Measurements from ENCODE around the gene MALRD1. TPM values are rescaled to one million over a fixed set of nuclear protein-coding genes. Genes with fewer than 3 reads are reported as not detected.

MALRD1 gene
- total RNA-seq, 1 donor from 2014 or later, result 1.5 TPM

GRCh38 chr10:19117438-19117837 lies 68.8 kb downstream of the MALRD1 start:
- H3K4me1 Mint-ChIP-seq (ENCODE audit: low read depth), result no peaks in the 10 kb centered on the region
- no peak for DNase-seq (ENCODE audit: low spot score, unreplicated experiment)
- H3K36me3 Mint-ChIP-seq (ENCODE audit: insufficient read depth), result no peaks in the 10 kb centered on the region
- no peak overlapping the region for H3K4me3 Mint-ChIP-seq (ENCODE audit: low read depth)
- no peak overlapping the region for H3K27ac Mint-ChIP-seq
- no peaks in the 10 kb centered on the region for H3K9me3 Mint-ChIP-seq (ENCODE audit: low read depth)
- H3K27me3 Mint-ChIP-seq, result no peaks in the 10 kb centered on the region
- TF ChIP-seq, protein P1, sequence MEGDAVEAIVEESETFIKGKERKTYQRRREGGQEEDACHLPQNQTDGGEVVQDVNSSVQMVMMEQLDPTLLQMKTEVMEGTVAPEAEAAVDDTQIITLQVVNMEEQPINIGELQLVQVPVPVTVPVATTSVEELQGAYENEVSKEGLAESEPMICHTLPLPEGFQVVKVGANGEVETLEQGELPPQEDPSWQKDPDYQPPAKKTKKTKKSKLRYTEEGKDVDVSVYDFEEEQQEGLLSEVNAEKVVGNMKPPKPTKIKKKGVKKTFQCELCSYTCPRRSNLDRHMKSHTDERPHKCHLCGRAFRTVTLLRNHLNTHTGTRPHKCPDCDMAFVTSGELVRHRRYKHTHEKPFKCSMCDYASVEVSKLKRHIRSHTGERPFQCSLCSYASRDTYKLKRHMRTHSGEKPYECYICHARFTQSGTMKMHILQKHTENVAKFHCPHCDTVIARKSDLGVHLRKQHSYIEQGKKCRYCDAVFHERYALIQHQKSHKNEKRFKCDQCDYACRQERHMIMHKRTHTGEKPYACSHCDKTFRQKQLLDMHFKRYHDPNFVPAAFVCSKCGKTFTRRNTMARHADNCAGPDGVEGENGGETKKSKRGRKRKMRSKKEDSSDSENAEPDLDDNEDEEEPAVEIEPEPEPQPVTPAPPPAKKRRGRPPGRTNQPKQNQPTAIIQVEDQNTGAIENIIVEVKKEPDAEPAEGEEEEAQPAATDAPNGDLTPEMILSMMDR (IDR thresholded peaks at IDR 0.05; ENCODE audit: unreplicated experiment), result no peak

DNA sequence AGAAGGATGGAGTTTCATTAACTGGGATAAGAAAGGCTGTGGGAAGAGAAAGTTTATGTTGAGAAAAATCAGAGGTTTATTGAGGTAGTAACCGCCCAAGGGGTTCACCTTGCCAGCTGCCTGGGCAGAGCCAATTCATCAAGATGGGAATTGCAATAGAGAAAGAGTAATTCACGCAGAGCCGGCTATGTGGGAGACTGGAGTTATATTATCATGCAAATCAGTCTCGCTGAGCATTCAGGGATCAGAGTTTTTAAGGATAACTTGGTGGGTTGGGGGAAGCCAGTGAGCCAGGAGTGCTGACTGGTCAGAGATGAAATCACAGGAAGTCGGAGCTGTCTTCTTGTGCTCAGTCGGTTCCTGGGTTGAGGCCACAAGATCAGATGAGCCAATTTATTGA lies 70.6 kb downstream of the MALRD1 start:
- Mint-ChIP-seq H3K27me3 (no peaks in the 10 kb centered on the region), H3K27ac (no peak overlapping the region), H3K9me3 (ENCODE audit: low read depth) (no peaks in the 10 kb centered on the region), H3K4me3 (ENCODE audit: low read depth) (no peak overlapping the region), H3K36me3 (ENCODE audit: insufficient read depth) (no peaks in the 10 kb centered on the region), H3K4me1 (ENCODE audit: low read depth) (no peaks in the 10 kb centered on the region)
- DNase-seq (ENCODE audit: low spot score, unreplicated experiment), result no peak
- TF ChIP-seq, protein P1 (IDR thresholded peaks at IDR 0.05; ENCODE audit: unreplicated experiment), result no peak

- Mint-ChIP-seq H3K36me3 (ENCODE audit: insufficient read depth) (no peaks in the 10 kb centered on the region), H3K27ac (no peak overlapping the region), H3K9me3 (ENCODE audit: low read depth) (no peaks in the 10 kb centered on the region), H3K4me1 (ENCODE audit: low read depth) (no peaks in the 10 kb centered on the region), H3K27me3 (no peaks in the 10 kb centered on the region), H3K4me3 (ENCODE audit: low read depth) (no peak overlapping the region)
- TF ChIP-seq, protein P1 (IDR thresholded peaks at IDR 0.05; ENCODE audit: unreplicated experiment), result no peak
- DNase-seq (ENCODE audit: low spot score, unreplicated experiment), result no peak
Observed at GRCh38 chr10:19120381-19120908, 71.8 kb downstream of the MALRD1 start.

GRCh38 chr10:19133992-19134391 lies 85.4 kb downstream of the MALRD1 start:
- Mint-ChIP-seq H3K4me1 (ENCODE audit: low read depth) (no peaks in the 10 kb centered on the region), H3K27ac (no peak overlapping the region), H3K27me3 (no peaks in the 10 kb centered on the region), H3K4me3 (ENCODE audit: low read depth) (no peak overlapping the region), H3K9me3 (ENCODE audit: low read depth) (no peaks in the 10 kb centered on the region), H3K36me3 (ENCODE audit: insufficient read depth) (no peaks in the 10 kb centered on the region)
- no peak for DNase-seq (ENCODE audit: low spot score, unreplicated experiment)
- TF ChIP-seq, protein P1 (IDR thresholded peaks at IDR 0.05; ENCODE audit: unreplicated experiment), result no peak

GRCh38 chr10:19142967-19143366 lies 94.4 kb downstream of the MALRD1 start:
- Mint-ChIP-seq H3K27ac (no peak overlapping the region), H3K4me1 (ENCODE audit: low read depth) (peaks cover 3% of the 10 kb centered on the region), H3K27me3 (peaks cover 4% of the 10 kb centered on the region), H3K36me3 (ENCODE audit: insufficient read depth) (no peaks in the 10 kb centered on the region), H3K4me3 (ENCODE audit: low read depth) (no peak overlapping the region), H3K9me3 (ENCODE audit: low read depth) (no peaks in the 10 kb centered on the region)
- TF ChIP-seq, protein P1 (IDR thresholded peaks at IDR 0.05; ENCODE audit: unreplicated experiment), result no peak
- no peak for DNase-seq (ENCODE audit: low spot score, unreplicated experiment)

Measured in progenitor cell of endocrine pancreas (in vitro differentiated cells).